ENCODE data around the gene EIF2B2. TPM values are rescaled to one million over a fixed set of nuclear protein-coding genes. Genes with fewer than 3 reads are reported as not detected.
A peak's percentile ranks its signal among the peaks of the same experiment; 100 is the strongest.

Gene EIF2B2
- total RNA-seq, 4 donors from 2014 or later: 28.1 to 56.2 (median 36.6) TPM

DNA sequence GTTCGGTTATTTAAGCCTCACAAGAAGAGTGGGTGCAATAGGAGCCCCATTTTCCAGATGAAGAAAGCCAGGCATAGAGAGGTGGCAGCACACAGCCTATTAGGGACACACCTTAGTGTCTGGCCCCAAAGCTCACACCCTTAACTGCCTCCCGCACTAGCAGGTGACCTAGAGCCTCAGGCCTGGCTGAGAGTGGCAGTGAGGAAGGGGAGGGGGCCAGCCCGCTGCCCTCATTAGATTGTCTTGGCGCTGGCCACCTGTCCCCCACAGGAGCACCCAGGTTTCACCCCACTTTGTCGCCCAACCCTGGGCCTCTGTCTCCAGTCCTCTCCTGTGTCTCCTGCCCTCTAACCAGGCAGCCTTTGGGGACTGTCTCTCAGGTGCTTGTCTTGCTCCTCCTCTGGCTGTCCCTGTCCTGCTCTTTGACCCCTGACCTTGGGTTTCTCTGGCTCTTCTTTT, 28.8 kb upstream of the EIF2B2 start:
- peak overlapping the region in 2 of 4 donors; percentile 53 to 69 for H3K27ac ChIP-seq
- H3K4me3 ChIP-seq: no peak overlapping the region
- ATAC-seq: no peak
- TF ChIP-seq POLR2A (IDR thresholded peaks at IDR 0.05): no peak
- no peak for TF ChIP-seq POLR2AphosphoS5 (IDR thresholded peaks at IDR 0.05)
- TF ChIP-seq, protein P1, sequence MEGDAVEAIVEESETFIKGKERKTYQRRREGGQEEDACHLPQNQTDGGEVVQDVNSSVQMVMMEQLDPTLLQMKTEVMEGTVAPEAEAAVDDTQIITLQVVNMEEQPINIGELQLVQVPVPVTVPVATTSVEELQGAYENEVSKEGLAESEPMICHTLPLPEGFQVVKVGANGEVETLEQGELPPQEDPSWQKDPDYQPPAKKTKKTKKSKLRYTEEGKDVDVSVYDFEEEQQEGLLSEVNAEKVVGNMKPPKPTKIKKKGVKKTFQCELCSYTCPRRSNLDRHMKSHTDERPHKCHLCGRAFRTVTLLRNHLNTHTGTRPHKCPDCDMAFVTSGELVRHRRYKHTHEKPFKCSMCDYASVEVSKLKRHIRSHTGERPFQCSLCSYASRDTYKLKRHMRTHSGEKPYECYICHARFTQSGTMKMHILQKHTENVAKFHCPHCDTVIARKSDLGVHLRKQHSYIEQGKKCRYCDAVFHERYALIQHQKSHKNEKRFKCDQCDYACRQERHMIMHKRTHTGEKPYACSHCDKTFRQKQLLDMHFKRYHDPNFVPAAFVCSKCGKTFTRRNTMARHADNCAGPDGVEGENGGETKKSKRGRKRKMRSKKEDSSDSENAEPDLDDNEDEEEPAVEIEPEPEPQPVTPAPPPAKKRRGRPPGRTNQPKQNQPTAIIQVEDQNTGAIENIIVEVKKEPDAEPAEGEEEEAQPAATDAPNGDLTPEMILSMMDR (IDR thresholded peaks at IDR 0.05): no peak
- TF ChIP-seq EP300 (IDR thresholded peaks at IDR 0.05): no peak
- no peaks in the 10 kb centered on the region for H3K9me3 ChIP-seq
- 85 to 94% methylated on average over 4 to 5 of the region's 5 CpGs for WGBS, 2 donors (ENCODE audit: low coverage in 1 of 2)
- H3K27me3 ChIP-seq: no peaks in the 10 kb centered on the region
- peaks cover 0 to 52% (median 13%) of the 10 kb centered on the region in 3 donors for H3K4me1 ChIP-seq
- no peaks in the 10 kb centered on the region for H3K36me3 ChIP-seq

DNA sequence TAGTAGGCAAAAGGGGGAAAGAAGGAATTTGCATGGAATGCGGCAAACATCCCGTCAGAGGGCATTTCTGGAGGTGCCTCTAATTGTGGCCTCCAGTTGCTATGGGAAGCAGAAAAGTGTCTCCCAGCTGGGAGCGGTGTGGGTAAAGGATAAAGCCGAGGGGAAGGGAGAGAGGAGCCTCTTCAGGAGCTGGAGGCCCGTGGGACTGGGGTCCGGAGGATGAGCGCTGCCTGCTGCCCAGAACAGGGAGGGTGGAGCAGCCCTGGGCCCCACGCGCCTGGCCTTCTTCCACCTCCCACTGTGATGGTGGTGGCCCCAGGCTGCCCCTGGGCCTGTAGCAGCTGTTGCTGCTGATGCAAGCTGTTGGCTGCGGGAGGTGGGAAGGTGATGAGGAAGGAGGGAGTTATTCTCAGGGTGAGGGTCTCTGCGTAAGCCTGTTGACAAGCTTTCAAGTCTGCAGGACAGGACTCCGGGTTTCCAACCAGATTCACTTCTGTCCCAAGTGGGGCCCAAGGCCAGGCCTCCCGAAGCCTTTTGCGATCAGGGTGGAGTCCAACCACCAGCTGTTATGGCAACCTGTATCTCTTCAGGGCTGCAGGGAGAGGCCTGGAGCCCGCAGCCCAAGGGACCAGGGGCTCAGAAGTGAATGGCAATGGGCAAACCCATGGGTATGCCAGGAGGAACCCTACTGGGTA, 28.2 kb upstream of the EIF2B2 start:
- H3K27ac ChIP-seq: peak overlapping the region in 3 of 4 donors; percentile 44 to 69 (median 53)
- H3K4me3 ChIP-seq: no peak overlapping the region
- peaks cover 0 to 58% (median 13%) of the 10 kb centered on the region in 3 donors for H3K4me1 ChIP-seq
- no peaks in the 10 kb centered on the region for H3K36me3 ChIP-seq
- no peak for TF ChIP-seq POLR2AphosphoS5 (IDR thresholded peaks at IDR 0.05)
- TF ChIP-seq, protein P1 (IDR thresholded peaks at IDR 0.05): no peak
- TF ChIP-seq EP300 (IDR thresholded peaks at IDR 0.05): no peak
- TF ChIP-seq POLR2A (IDR thresholded peaks at IDR 0.05): no peak
- WGBS, 2 donors (ENCODE audit: low coverage in 1 of 2): 64 to 75% methylated on average over 2 to 6 of the region's 15 CpGs
- ATAC-seq: peak; percentile 14
- H3K27me3 ChIP-seq: no peaks in the 10 kb centered on the region
- no peaks in the 10 kb centered on the region for H3K9me3 ChIP-seq

DNA sequence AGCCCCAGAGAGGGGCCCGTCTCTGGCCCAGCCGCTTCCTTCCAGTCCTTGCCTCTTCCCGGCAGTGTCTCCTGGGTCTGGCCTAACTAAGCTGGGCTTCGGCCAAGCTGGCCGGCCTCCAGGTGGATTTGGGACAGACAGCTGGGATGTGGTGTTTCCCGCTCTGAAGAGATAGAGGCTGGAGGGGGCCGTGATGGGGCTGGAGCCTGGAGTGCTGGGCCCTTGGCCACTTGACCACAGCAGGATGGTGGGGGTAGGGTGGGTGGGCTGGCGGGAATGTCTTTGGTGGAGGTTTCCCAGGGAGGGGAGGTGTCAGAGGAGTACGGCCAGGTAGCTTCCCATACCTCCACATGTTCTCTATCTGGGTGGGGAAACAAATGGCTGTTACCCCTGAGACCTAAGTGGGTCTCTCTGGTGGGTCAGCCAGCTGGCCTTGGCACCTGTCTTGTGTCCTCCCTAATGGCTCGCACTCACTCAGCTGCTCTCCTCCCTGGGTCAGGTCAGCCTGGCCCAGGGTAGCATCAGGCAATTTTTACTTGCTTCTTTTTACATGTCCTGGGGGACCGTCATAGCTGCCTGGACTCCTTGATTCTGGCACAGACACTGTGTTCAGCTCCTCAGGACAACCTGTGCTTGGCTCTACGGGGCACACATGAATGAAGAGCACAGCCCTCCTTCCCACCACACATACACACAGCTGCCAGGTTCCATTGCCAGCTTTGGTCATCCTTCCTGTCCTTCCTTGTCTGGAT, 27.5 kb upstream of the EIF2B2 start:
- H3K4me3 ChIP-seq: no peak overlapping the region
- ATAC-seq: peak; percentile 70
- WGBS, 2 donors (ENCODE audit: low coverage in 1 of 2): 44 to 61% methylated on average over 2 to 3 of the region's 12 CpGs
- peaks cover 0 to 64% (median 13%) of the 10 kb centered on the region in 3 donors for H3K4me1 ChIP-seq
- peak overlapping the region in 3 of 4 donors; percentile 36 to 69 (median 53) for H3K27ac ChIP-seq
- H3K36me3 ChIP-seq: no peaks in the 10 kb centered on the region
- TF ChIP-seq POLR2A (IDR thresholded peaks at IDR 0.05) (no peak), EP300 (IDR thresholded peaks at IDR 0.05) (no peak), POLR2AphosphoS5 (IDR thresholded peaks at IDR 0.05) (peak; percentile 48)
- H3K27me3 ChIP-seq: no peaks in the 10 kb centered on the region
- no peaks in the 10 kb centered on the region for H3K9me3 ChIP-seq

DNA sequence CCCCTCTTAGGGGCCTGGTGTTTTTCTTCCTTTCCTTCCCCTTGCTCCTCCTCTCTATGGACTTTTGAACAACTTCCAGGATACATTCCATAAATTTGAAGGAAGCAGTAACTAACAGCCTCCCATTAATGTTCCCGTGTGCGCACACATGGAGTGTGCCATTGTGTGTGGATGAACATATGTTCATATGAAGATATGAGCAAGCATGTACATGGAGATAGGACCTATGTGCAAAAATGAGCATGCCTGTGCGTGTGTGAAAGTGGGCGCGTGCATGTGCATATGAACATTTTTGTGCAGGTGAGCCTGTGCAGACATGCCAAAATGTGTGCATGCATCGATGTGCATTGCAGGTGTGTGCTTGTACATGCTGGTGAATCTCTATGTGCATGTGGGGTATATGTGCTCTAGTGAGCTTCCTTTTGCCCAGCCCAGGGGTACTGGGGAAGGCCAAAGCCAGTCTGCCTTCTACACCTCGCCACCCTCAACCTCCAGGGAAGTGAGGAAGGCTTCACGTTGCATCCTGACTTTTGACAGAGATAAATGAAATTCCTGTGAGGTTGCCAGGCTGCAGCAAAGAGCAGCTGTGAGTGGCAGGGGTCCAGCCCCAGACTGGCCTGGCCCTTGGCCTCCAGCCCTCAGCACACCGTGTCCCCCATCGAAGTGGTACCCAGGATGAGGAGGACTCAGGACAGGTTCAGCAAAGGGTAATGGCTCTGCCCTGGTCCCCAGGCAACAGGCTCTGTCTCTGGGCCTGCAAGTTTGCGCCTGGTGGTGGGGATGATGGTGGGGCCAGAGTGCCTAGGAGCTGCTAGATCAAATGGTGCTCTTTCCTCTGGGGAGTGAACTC, 26.2 kb upstream of the EIF2B2 start:
- TF ChIP-seq, protein P1 (IDR thresholded peaks at IDR 0.05): no peak
- no peak for TF ChIP-seq POLR2A (IDR thresholded peaks at IDR 0.05)
- TF ChIP-seq POLR2AphosphoS5 (IDR thresholded peaks at IDR 0.05): no peak
- TF ChIP-seq EP300 (IDR thresholded peaks at IDR 0.05): no peak
- no peaks in the 10 kb centered on the region for H3K9me3 ChIP-seq
- no peaks in the 10 kb centered on the region for H3K27me3 ChIP-seq
- no peak overlapping the region for H3K4me3 ChIP-seq
- H3K27ac ChIP-seq: no peak overlapping the region
- no peaks in the 10 kb centered on the region for H3K36me3 ChIP-seq
- 85 to 88% methylated on average over 6 to 7 of the region's 11 CpGs for WGBS, 2 donors (ENCODE audit: low coverage in 1 of 2)
- ATAC-seq: no peak
- peaks cover 0 to 76% (median 19%) of the 10 kb centered on the region in 3 donors for H3K4me1 ChIP-seq

Data from gastroesophageal sphincter (tissue), 4 donors.